HG03139 (cell line): ENCODE data around the gene DDT.
A peak's percentile ranks its signal among the peaks of the same experiment; 100 is the strongest.
"Not testable (repeated sequence)": the region's sequence is repeated elsewhere in the genome, so short reads cannot be mapped to it uniquely, and the experiment has no call there.

Experiments used
- ATAC-seq: cut with Tn5 transposase; IDR thresholded peaks from one replicate; pipeline ENCODE4 v1.9.1; 2021; ENCODE audit not compliant: unreplicated experiment

Gene DDT

GRCh38 chr22:23989583-23990244, 15.5 kb upstream of the DDT start:
- not testable (repeated sequence) for ATAC-seq

GRCh38 chr22:23986538-23987178, 12.4 kb upstream of the DDT start:
- ATAC-seq, result not testable (repeated sequence)

GRCh38 chr22:23986089-23986488, 11.8 kb upstream of the DDT start:
- not testable (repeated sequence) for ATAC-seq

- ATAC-seq, result no peak
Measured at GRCh38 chr22:23984430-23984829, 10.2 kb upstream of the DDT start.

GRCh38 chr22:23980567-23980966, 6.3 kb upstream of the DDT start:
- not testable (repeated sequence) for ATAC-seq

GRCh38 chr22:23979557-23980240, 5.5 kb upstream of the DDT start, which contains the start of gene GSTT2:
GSTT2 (plus strand) TSS chr22:23980134.
- ATAC-seq, result not testable (repeated sequence)

- not testable (repeated sequence) for ATAC-seq
Measured at GRCh38 chr22:23977304-23977703, 3.1 kb upstream of the DDT start.

GRCh38 chr22:23974836-23975352, 653 bp upstream of the DDT start:
- ATAC-seq, result not testable (repeated sequence)

GRCh38 chr22:23971927-23972326, 2.3 kb downstream of the DDT start:
- ATAC-seq, result not testable (repeated sequence)

GRCh38 chr22:23970816-23971486, 3.3 kb downstream of the DDT start:
- no peak for ATAC-seq

GRCh38 chr22:23970201-23970641, 4.0 kb downstream of the DDT start:
- no peak for ATAC-seq

- no peak for ATAC-seq
Measured at GRCh38 chr22:23969071-23969470, 5.2 kb downstream of the DDT start.

- ATAC-seq, result peak; percentile 85
Measured at GRCh38 chr22:23966568-23966967, 7.7 kb downstream of the DDT start, which contains the start of gene DDTL. DDTL (plus strand) TSS chr22:23966888; CDS start chr22:23966915, 27 bp downstream.

GRCh38 chr22:23966094-23966493, 8.1 kb downstream of the DDT start:
- ATAC-seq, result peak; percentile 19

GRCh38 chr22:23961084-23961771, 13.0 kb downstream of the DDT start, which contains the start of gene GSTT2B:
GSTT2B (minus strand) TSS chr22:23961195; CDS start chr22:23961131, 64 bp downstream.
- not testable (repeated sequence) for ATAC-seq

GRCh38 chr22:23956301-23956900, 17.8 kb downstream of the DDT start:
- ATAC-seq, result not testable (repeated sequence)

GRCh38 chr22:23955886-23956285, 18.4 kb downstream of the DDT start:
- not testable (repeated sequence) for ATAC-seq

- ATAC-seq, result not testable (repeated sequence)
Measured at GRCh38 chr22:23954991-23955305, 19.3 kb downstream of the DDT start.

GRCh38 chr22:23954193-23954990, 19.8 kb downstream of the DDT start:
- ATAC-seq, result not testable (repeated sequence)
